NCI-H1417 (cell line): Measurements from ENCODE around the gene SACS.
"Not testable (repeated sequence)": the region's sequence is repeated elsewhere in the genome, so short reads cannot be mapped to it uniquely, and the experiment has no call there.

ENCODE experiments used
- DNase-seq, 3 experiments: peaks; one replicate each; lab custom pipeline; 2025; lab: John Stamatoyannopoulos, UW

Gene SACS

GRCh38 chr13:23455401-23456185, 22.1 kb upstream of the SACS start:
- DNase-seq, result no peak

- peak in 1 of 3 experiments; percentile 31 for DNase-seq
These were observed 19.6 kb upstream of the SACS start for GRCh38 chr13:23453132-23453531.

- DNase-seq, result peak; percentile 20 to 85 (median 56)
These were observed 17.0 kb upstream of the SACS start for GRCh38 chr13:23450340-23451046.

GRCh38 chr13:23449398-23450162, 16.1 kb upstream of the SACS start:
- peak in 1 of 3 experiments; percentile 10 for DNase-seq

- no peak for DNase-seq
These were observed 14.4 kb upstream of the SACS start for GRCh38 chr13:23447927-23448326.

GRCh38 chr13:23445794-23446193, 12.3 kb upstream of the SACS start:
- no peak for DNase-seq

GRCh38 chr13:23443878-23444277, 10.4 kb upstream of the SACS start:
- DNase-seq, result peak; percentile 17 to 73 (median 72)

- no peak for DNase-seq
These were observed 9.6 kb upstream of the SACS start for GRCh38 chr13:23443110-23443509.

- DNase-seq, result no peak
These were observed 7.5 kb upstream of the SACS start for GRCh38 chr13:23440821-23441618.

GRCh38 chr13:23440324-23440723, 6.8 kb upstream of the SACS start:
- not testable (repeated sequence) for DNase-seq

GRCh38 chr13:23437916-23438315, 4.4 kb upstream of the SACS start:
- no peak for DNase-seq

- no peak for DNase-seq
These were observed 3.2 kb upstream of the SACS start for GRCh38 chr13:23436680-23437079.

GRCh38 chr13:23434491-23434890, 989 bp upstream of the SACS start:
- DNase-seq, result no peak

- DNase-seq, result peak in 1 of 3 experiments; percentile 12
These were observed 876 bp downstream of the SACS start for GRCh38 chr13:23432626-23433025.

- DNase-seq, result no peak
These were observed 2.8 kb downstream of the SACS start for GRCh38 chr13:23430664-23431063.

GRCh38 chr13:23427881-23428528, 5.5 kb downstream of the SACS start:
- DNase-seq, result peak in 2 of 3 experiments; percentile 8 to 18

GRCh38 chr13:23427342-23427843, 6.1 kb downstream of the SACS start:
- no peak for DNase-seq

- no peak for DNase-seq
These were observed 11.9 kb downstream of the SACS start for GRCh38 chr13:23421596-23421995.

- DNase-seq, result no peak
These were observed 14.5 kb downstream of the SACS start for GRCh38 chr13:23418776-23419683.

GRCh38 chr13:23414682-23415081, 18.8 kb downstream of the SACS start:
- DNase-seq, result no peak
